ENCODE results near the gene ZNF608.
A peak's percentile ranks its signal among the peaks of the same experiment; 100 is the strongest.

ZNF608 gene

GRCh38 chr5:124716169-124716568 lies 30.3 kb downstream of the ZNF608 start:
- Histone ChIP-seq H3K27ac (no peak overlapping the region), H3K27me3 (ENCODE audit: insufficient read depth, low read depth, severe bottlenecking) (no peaks in the 10 kb centered on the region), H3K4me3 (ENCODE audit: low read depth, low read length) (no peak overlapping the region), H3K36me3 (no peaks in the 10 kb centered on the region), H3K9me3 (ENCODE audit: severe bottlenecking) (no peaks in the 10 kb centered on the region)
- DNase-seq: no peak
- no peak for TF ChIP-seq CTCF (IDR thresholded peaks at IDR 0.05; ENCODE audit: low read depth, low read length)

- no peaks in the 10 kb centered on the region for H3K27me3 ChIP-seq (ENCODE audit: insufficient read depth, low read depth, severe bottlenecking)
- H3K36me3 ChIP-seq: no peaks in the 10 kb centered on the region
- H3K27ac ChIP-seq: no peak overlapping the region
- no peaks in the 10 kb centered on the region for H3K9me3 ChIP-seq (ENCODE audit: severe bottlenecking)
- DNase-seq: no peak
- no peak overlapping the region for H3K4me3 ChIP-seq (ENCODE audit: low read depth, low read length)
- no peak for TF ChIP-seq CTCF (IDR thresholded peaks at IDR 0.05; ENCODE audit: low read depth, low read length)
These were observed 31.5 kb downstream of the ZNF608 start for GRCh38 chr5:124714910-124715309.

- Histone ChIP-seq H3K4me3 (ENCODE audit: low read depth, low read length) (no peak overlapping the region), H3K27me3 (ENCODE audit: insufficient read depth, low read depth, severe bottlenecking) (no peaks in the 10 kb centered on the region), H3K9me3 (ENCODE audit: severe bottlenecking) (no peaks in the 10 kb centered on the region), H3K27ac (no peak overlapping the region), H3K36me3 (no peaks in the 10 kb centered on the region)
- DNase-seq: no peak
- TF ChIP-seq CTCF (IDR thresholded peaks at IDR 0.05; ENCODE audit: low read depth, low read length): no peak
These were observed 32.8 kb downstream of the ZNF608 start for GRCh38 chr5:124713595-124713994.

GRCh38 chr5:124712731-124713305 lies 33.6 kb downstream of the ZNF608 start:
- Histone ChIP-seq H3K4me3 (ENCODE audit: low read depth, low read length) (no peak overlapping the region), H3K27ac (no peak overlapping the region), H3K9me3 (ENCODE audit: severe bottlenecking) (no peaks in the 10 kb centered on the region), H3K27me3 (ENCODE audit: insufficient read depth, low read depth, severe bottlenecking) (no peaks in the 10 kb centered on the region), H3K36me3 (no peaks in the 10 kb centered on the region)
- TF ChIP-seq CTCF (IDR thresholded peaks at IDR 0.05; ENCODE audit: low read depth, low read length): no peak
- DNase-seq: no peak

- no peaks in the 10 kb centered on the region for H3K9me3 ChIP-seq (ENCODE audit: severe bottlenecking)
- no peak overlapping the region for H3K4me3 ChIP-seq (ENCODE audit: low read depth, low read length)
- TF ChIP-seq CTCF (IDR thresholded peaks at IDR 0.05; ENCODE audit: low read depth, low read length): no peak
- H3K36me3 ChIP-seq: no peaks in the 10 kb centered on the region
- no peaks in the 10 kb centered on the region for H3K27me3 ChIP-seq (ENCODE audit: insufficient read depth, low read depth, severe bottlenecking)
- H3K27ac ChIP-seq: no peak overlapping the region
- no peak for DNase-seq
These were observed 38.4 kb downstream of the ZNF608 start for GRCh38 chr5:124708086-124708485.

GRCh38 chr5:124707520-124707919 lies 38.9 kb downstream of the ZNF608 start:
- Histone ChIP-seq H3K4me3 (ENCODE audit: low read depth, low read length) (peak overlapping the region; percentile 8; the same call in 1 of the 2 replicates), H3K9me3 (ENCODE audit: severe bottlenecking) (no peaks in the 10 kb centered on the region), H3K27me3 (ENCODE audit: insufficient read depth, low read depth, severe bottlenecking) (no peaks in the 10 kb centered on the region), H3K36me3 (no peaks in the 10 kb centered on the region), H3K27ac (peak overlapping the region; percentile 46)
- no peak for DNase-seq
- no peak for TF ChIP-seq CTCF (IDR thresholded peaks at IDR 0.05; ENCODE audit: low read depth, low read length)
